ENCODE results near the gene EPS8. TPM values are rescaled to one million over a fixed set of nuclear protein-coding genes. Genes with fewer than 3 reads are reported as not detected.

EPS8 gene
- 1.9 and 3.9 TPM in 2 replicates for total RNA-seq

DNA sequence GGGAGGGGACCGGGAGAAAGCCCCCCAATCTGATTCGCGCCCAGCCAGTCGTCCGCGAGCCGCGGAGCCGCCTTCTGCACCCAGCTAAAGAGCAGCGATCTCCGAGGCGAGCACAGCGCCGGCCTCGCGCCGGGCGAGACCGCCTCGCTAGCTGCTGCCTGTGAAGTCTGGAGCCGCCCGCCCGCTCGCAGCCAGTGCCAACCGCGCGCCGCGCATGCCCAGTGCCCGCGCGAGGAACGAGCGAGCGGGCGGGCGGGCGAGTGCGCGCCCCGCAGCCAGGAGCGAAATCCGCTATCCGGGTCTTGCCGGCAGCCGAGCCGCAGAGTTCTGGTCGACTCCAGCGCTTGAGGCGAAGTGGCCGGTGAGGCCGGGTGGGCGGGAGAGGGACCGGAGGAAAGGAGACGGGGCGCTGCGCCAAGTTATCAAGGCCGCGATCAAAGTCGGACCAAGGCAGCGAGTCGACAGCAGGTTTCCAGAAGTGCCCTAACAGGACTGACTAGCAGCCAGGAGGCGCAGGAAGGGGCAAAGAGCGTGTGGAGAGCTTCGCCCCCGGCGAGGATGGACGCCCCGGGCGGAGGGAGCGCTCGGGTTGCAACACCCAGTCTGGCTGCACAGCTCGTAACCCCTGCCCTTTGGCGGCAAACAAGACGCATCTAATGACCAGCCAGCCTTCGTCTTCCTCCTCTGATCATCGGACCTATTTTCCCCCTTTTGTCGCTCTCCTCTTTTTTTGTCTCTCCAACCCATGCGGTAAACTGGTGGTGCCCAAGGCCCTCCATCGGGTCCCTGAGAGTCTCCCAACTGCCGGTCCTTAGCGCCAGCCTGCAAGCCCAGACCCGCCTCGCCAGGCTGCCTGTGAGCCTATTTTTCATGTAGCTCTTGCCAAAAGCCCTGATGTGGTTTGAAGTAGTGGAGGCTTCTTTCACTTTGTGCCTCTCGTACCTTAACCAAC is at the start of gene EPS8:
TSS of gene EPS8 (minus strand) at position 169 of the 952 bp plus-strand sequence. CDS start 106,437 bp downstream, outside the sequence.
- intact Hi-C loops (cut with micrococcal nuclease) = loop anchor here (1.0 to 5.0 kb wide), 6 partner anchors 89 to 1532 kb away; partner anchors contain the start of gene STRAP

DNA sequence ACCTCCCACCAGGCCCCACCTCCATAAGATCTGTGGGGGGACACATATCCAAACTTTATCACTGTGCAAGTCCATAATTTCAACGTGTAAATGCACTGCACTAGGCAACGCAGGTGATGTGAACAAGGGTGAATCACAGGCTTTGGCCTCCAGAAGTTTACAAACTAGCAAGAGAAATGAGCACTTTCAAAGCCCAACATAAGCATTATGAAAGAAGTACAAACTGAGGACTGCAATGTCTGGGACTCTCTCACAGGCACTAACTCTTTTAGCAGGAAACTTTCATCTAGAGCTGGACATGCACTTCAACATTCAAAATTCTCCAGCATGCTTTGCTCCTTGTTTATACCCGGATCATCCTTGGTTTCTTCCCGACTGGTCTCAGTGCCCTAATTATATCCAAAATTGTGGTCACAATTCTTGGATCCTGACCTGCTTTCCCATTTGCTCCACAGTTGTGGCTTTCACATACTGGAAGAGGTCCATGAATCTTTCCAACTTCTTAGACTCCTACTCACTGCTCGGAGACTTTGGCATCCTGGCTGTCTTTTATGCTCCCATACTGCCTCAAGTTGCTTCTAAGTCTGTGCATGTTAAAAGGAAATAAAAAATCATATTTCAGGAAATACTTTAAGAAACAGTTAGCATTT is 48.1 kb upstream of the EPS8 start:
- intact Hi-C loops (cut with micrococcal nuclease) = no loop called here

DNA sequence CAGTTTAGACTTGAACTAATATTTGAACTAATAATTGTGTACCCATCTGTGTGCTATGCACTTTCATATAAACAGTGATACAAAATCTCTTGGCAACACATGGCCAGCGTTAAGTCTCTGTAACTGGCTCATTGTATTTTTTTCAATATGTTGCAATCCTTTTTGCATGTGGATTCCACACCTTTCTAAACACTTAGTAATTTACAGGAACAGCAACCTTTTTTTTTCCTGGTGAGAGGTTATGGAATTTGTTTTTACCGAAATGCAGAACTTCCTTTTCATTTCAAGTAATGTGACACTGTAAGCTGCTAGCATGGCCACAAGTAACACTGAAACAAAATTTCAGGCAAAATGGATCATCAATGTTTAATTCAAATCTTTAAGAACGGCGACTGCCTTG is 45.4 kb upstream of the EPS8 start:
- intact Hi-C loops (cut with micrococcal nuclease) = no loop called here

DNA sequence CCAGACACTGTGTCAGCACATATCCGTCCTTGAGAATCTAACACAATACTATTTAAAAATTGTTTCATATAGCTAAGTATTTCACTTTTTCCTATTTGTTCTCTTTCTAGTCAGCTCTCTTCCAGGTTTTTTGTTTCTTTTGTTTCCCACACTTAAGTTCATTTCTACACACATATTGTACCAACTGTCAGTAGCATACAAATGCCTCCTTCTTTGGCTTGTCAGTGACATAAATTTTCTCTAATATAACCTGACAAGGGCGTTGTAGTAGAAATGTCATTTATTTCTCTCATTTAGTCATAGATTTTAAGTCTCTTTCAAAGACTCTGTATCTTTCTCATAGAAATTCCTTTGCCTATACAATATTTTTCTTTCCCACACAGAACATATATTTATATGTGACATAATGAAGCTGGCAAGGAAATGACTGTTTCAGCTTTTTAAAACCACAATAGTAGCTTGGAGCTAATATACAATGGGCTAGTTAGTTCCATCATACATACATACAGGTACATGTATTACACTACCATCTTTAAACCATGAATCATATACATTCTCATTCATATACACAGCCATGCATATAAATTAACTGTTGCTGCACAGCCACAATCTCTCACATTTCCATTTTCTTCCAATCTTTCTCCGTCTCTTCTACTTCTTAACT is 42.3 kb upstream of the EPS8 start:
- intact Hi-C loops (cut with micrococcal nuclease) = no loop called here

DNA sequence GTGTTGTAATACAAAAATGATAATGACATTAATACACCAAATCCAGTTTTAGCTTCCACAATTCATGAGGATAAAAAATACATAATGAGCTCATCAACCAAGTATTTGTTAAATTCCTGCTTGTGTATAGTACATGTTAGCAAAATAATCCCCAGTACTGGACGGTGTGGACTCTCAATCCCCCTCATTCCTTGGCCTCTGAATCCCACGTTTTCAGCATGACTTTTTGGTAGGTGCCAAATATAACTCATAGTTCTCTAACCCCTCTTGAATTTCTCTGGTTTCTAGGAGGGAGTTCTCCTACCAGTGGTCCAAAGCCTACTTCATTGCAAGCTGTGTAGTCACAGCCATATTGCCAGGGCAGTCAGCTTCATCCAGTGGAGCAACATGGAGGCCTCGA is 41.4 kb upstream of the EPS8 start:
- intact Hi-C loops (cut with micrococcal nuclease) = no loop called here

DNA sequence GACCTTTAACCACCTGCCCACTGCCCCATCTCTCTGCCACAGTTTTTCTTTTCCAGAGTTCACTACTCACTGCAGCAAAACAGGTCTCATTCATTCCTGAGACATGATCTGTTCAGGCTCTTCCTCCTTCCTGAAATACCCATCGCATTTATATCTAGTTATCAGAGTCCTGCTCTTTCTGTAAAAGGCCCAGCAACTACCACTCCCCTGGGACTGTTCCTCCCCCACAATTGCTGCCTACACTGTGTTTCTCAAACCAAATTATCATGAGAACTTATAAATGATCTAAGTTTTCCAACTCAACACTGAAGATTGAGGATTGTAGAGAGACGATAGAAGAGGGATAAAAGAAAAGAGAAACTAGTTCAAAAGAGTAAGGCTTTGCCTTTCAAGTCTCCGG is 40.8 kb upstream of the EPS8 start:
- intact Hi-C loops (cut with micrococcal nuclease) = no loop called here

DNA sequence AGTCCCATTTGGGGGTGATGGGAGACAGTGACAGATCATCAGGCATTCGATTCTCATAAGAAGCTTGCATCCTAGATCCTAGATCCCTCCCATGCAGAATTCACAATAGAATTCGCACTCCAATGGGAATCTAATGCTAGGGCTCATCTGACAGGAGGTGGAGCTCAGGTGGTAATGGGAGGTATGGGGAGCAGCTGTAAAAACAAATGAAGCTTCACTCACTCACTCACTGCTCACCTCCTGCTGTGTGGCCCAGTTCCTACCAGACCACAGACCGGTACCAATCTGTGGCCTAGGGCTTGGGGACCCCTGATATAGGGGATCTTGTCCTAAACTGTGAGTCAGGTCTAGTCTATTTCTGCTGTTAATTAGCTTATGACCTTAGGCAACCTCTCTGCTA is 40.1 kb upstream of the EPS8 start:
- intact Hi-C loops (cut with micrococcal nuclease) = no loop called here

DNA sequence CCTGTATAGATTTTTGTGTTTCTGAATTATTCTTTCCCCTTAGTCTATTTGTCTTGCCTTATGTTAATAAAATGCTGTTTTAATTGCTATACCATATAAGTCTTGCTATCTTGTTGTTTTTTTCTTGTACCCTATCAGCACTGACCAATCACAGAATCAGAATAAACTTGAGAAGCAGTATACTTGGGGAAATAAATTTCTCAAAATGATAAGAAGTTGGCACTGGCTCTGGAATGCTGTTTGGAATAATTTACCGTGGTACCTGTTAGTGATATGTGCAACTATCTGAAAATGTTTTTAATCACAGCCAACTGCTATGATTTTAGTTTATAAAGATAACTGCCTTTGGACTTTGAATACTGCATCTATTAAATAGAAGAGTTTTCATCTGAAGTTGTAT is 37.9 kb upstream of the EPS8 start:
- intact Hi-C loops (cut with micrococcal nuclease) = no loop called here

DNA sequence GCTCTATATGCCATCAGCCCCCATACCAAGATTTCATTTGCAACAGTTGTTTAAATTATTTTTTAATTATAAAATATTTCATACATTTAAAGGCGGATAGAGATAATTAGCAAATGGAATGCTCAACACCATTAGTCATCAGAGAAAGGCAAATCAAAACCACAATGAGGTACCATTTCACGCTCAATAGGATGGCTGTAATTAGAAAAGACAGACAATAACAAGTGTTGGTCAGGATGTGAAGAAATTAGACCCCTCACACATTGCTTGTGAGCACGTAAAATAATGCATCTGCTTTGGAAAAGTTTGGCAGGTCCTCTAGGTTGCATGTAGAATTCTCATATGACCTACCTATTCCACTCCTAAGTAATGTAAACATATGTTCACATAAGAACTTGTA is 35.3 kb upstream of the EPS8 start:
- intact Hi-C loops (cut with micrococcal nuclease) = no loop called here

DNA sequence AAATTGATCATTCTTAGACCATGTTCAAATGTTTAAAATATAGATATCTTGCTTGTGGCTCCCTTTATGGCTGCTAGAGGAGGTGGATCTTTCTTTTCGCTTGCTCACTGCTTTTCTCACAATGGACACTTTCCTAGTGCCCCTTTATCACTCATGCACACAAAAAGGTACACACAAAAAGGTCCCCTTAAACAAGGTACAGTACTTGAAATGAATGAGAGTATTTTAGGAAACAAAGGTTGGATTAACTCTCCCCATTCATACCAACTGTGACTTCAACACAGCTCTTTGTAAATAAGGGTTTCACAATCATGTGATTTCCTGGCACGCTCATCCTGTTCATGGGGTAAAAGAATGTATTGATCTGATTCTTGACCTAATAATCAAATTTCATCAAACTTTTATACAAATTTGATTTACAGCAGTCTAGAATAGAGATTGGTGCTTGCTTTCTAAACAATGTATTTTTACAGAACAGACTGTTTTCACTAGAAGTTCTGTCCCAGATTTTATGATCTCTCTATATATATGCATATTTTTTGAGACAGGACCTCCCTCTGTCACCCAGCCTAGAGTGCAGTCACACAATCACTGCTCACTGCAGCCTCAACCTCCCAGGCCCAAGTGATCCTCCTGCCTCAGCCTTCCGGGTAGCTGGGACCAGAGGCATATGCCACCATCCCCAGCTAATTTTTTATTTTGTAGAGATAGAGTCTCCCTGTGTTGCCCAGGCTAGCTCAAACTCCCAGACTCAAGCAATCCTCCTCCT is 34.4 kb upstream of the EPS8 start:
- intact Hi-C loops (cut with micrococcal nuclease) = no loop called here

DNA sequence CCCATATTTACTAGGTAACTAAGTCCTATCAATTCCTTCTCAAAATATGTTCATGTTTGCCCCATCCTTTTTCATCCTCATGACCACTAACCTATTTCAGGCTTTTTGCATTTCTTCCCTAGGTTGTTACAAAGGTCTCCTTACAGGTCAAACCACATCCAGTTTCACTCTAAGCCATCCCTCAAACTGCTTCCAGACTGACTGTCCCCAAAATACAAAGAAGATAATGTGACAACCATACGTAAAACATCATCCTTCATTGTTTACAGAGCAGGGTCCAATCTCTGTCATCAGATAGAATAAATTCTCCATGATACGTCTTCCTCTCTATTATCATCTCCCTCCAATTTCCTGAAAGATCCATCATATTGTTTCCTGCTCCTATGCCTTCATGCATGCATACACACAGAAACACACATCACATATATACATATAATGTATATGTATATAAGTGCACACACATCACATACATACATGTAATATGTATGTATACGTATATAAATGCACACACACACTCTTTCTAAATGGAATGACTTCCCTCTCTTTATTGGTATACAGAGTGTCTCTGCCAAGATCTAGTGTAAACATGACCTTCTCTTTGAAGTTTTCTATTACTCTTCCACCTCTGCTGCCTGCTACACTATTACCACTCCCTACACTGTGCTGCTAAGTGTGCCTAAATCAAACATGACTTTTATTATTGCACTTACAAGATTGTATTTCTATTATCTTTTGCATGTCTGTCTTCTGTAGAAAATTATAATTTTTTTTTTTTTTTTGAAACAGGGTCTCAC is 30.7 kb upstream of the EPS8 start:
- intact Hi-C loops (cut with micrococcal nuclease) = no loop called here

DNA sequence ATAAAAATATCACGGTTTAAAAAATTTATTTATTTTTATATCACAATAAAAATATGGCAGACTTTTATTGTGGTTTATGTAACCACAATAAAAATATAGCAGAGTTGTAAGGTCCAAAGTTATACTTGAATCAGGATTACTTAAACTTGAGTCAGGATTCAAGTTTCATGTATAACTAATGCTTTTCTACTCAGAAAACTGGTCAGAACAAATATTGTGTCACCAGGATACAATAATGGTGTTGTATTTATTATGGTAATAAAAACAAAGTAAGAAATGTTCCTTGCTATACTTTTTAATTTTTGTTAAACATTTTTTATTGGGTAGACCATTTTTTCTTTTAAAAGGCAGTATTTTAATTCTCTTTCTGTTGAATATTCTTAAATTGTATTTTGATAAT is 29.2 kb upstream of the EPS8 start:
- intact Hi-C loops (cut with micrococcal nuclease) = no loop called here

DNA sequence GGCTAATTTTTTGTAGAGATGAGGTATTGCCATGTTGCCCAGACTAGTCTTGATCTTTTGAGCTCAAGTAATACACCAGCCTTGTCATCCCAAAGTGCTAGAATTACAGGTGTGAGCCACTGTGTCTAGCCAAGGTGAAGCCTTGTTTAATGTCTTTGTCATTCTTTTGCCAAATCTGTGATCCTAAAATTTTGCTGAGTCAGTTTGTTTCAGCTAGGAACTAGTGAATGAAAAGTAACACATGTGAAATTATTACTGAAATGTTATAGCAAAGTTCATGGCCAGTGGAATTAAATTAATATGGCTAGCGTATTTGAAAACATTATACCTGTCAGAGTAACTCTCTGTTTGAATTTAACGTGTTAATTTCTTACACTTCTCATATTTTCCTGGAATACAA is 26.5 kb upstream of the EPS8 start:
- intact Hi-C loops (cut with micrococcal nuclease) = no loop called here

DNA sequence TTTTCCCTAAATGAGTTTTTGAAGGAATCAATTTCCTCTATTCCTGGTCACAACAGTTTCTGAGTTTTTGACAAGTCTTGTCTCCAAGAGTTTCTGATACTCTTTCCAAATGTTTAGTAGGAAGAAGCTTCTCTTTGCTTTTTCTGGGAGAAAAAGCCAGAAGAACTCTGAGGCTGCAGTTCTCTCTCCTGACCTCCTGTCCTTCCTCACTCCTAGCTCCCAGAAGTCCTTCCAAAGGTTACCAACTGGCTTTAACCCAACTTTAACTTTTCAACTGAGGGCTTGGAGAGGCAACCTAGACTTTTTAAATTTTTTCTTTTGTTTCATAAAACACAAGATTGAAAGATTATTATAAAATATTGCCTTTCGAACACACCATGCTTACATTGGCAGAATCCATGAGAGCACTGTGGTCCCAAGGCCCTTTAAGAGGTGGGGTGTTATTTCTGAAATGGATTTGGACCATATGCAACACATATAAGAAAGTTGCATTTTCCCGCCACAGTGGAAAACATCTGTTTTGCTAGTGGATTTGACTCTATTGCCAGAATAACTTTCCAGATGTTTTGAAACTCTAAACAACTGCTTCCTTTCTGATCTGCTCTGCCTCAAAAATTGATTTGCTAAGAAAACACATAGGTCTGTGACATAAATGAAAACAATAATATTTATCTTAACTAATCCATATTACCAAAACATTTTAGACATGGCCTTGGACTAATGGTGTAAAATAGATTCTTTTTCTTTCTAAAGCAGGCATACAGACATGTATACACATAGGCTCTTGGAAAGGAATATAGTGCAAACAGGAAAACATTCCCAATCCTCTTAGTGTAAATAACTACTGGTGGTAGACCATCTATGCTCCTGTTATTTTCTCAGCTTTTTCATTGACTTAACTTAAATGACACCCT is 22.3 kb upstream of the EPS8 start:
- intact Hi-C loops (cut with micrococcal nuclease) = no loop called here

DNA sequence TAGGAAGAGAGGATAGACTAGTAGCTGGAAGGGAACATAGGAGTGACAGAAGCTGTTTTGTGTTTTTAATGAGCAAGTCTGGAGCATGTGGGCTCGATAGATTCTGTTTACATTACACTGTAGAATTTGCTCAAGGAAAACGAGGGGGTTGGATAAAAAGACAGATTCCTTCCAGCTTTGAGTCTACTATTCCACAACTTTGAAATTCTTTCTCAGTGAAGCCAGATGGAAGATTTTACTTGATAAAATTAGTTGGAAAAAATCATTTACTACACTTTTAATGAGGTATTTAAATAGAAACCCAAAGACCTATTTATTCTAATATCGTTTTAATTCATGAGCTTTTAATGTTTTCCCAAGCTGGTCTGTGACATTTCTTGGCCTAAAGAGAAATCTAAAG is 19.5 kb upstream of the EPS8 start:
- intact Hi-C loops (cut with micrococcal nuclease) = no loop called here

DNA sequence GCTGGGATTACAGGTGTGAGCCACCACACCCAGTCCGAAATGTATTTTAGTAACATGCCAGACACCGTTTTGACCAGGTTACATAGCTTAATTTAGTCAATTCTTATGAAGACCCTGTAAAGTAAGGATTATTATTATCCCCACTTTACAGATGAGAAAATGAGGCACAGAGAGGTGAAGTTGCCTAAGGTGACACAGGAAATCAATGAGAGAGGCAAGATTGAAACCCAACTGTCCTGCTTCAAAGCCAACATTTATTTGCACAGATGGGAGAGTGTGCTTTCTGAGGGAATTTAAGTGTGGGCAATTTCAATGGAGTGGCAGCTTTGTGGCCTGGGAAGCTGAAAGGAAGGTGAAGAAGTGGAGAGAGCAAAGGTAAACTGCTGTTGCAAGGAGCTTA is 19.1 kb upstream of the EPS8 start:
- intact Hi-C loops (cut with micrococcal nuclease) = no loop called here

DNA sequence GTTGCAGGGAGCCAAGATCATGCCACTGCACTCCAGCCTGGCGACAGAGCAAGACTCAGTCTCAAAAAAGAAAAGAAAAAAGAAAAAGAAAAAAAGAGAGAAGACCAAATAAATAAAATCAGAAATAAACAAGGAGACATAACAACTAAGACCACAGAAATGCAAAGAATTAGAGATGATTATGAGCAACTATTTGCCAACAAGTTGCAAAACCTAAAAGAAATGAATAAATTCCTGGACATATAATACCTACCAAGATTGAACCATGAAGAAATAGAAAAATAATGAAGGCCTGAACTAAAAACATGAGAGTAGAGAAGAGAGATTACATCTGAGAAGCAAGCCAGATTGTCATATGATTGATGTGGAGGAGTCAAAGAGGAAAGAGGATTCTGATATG is 17.6 kb upstream of the EPS8 start:
- intact Hi-C loops (cut with micrococcal nuclease) = no loop called here

DNA sequence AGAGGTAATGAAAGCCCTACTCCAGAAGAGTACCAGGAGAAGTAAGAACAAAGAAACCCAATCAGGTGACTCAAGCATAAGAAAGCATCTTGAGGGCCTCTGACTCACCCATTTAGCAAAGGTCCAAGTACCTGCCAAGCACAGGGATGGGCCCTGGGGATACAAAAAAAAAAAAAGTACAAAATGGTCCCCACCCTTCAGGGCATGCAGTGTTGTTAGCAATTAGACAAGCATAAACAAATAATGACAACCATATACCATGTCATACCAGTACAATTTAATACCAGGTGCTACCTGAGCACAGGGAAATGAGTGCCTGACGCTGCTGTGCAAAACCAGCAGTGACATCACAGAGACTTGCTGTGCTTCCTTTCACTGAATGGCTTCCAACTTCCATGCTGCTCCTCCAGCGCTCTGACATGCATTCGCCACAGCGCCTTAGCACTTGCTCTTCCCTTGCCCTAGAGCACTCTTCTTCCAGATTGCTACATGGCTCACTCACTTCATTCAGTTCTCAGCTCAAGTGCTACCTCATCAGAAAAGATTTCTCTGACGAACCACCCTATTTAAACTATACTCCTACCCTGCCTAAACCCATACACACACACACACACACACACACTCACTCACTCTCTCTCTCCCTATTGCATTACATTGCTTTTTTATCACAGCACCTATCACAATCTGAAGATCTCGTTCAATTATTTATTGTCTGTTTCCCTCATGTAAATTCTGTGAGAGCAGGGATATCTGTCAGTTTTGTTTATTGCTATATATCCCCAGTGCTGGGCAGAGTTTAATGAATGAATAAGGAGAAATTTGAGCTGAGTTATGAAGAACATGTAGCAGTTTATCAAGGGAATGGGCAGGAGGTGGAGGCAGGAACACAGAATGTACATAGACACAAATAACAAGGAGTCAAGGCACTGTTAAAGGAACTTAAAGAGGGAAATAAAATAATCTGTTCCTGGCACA is 12.9 kb upstream of the EPS8 start:
- intact Hi-C loops (cut with micrococcal nuclease) = no loop called here

Data from T-helper 2 cell treated with Interferon-gamma antibody and Interleukin-4, amounts not matched to agents 100 ng/mL and 5 ng/mL, for 36 hours (primary cell).